HG03135 (cell line): Measurements from ENCODE around the gene ZNF581.

ENCODE experiments used
- ATAC-seq: cut with Tn5 transposase; IDR thresholded peaks from one replicate; pipeline ENCODE4 v1.9.1; 2021; ENCODE audit warnings: mild to moderate bottlenecking, moderate library complexity; ENCODE audit not compliant: unreplicated experiment

The ZNF581 gene

GRCh38 chr19:55692681-55693081 lies 49.2 kb downstream of the ZNF581 start:
- no peak for ATAC-seq

GRCh38 chr19:55693336-55693974 lies 50.0 kb downstream of the ZNF581 start:
- ATAC-seq = no peak

- no peak for ATAC-seq
These were observed 50.8 kb downstream of the ZNF581 start for GRCh38 chr19:55694241-55694655.

GRCh38 chr19:55694656-55695491 lies 51.4 kb downstream of the ZNF581 start:
- ATAC-seq = no peak
